ENCODE measurements around the gene CCDC15.

CCDC15 gene

GRCh38 chr11:125056931-125057692 lies 103.1 kb downstream of the CCDC15 start:
- no peaks in the 10 kb centered on the region for H3K9me3 ChIP-seq
- no peaks in the 10 kb centered on the region for H3K36me3 ChIP-seq
- peaks cover 33% of the 10 kb centered on the region for H3K27me3 ChIP-seq
- no peak for TF ChIP-seq CTCF (IDR thresholded peaks at IDR 0.05)
- H3K4me1 ChIP-seq (ENCODE audit: control insufficient read depth in 1 of 2, insufficient read depth in 1 of 2, low read depth in 1 of 2, low read length in 1 of 2), result no peaks in the 10 kb centered on the region
- H3K27ac ChIP-seq, result no peak overlapping the region
- no peak overlapping the region for H3K4me3 ChIP-seq (ENCODE audit: low read depth in 1 of 2, low read length in 1 of 2)

- Histone ChIP-seq H3K36me3 (no peaks in the 10 kb centered on the region), H3K9me3 (no peaks in the 10 kb centered on the region), H3K27ac (no peak overlapping the region), H3K27me3 (peaks cover 38% of the 10 kb centered on the region), H3K4me3 (ENCODE audit: low read depth in 1 of 2, low read length in 1 of 2) (no peak overlapping the region), H3K4me1 (ENCODE audit: control insufficient read depth in 1 of 2, insufficient read depth in 1 of 2, low read depth in 1 of 2, low read length in 1 of 2) (no peaks in the 10 kb centered on the region)
- TF ChIP-seq CTCF (IDR thresholded peaks at IDR 0.05), result no peak
Measured at GRCh38 chr11:125057693-125058016, 103.7 kb downstream of the CCDC15 start.

- Histone ChIP-seq H3K4me3 (ENCODE audit: low read depth in 1 of 2, low read length in 1 of 2) (no peak overlapping the region), H3K27me3 (peaks cover 74% of the 10 kb centered on the region), H3K4me1 (ENCODE audit: control insufficient read depth in 1 of 2, insufficient read depth in 1 of 2, low read depth in 1 of 2, low read length in 1 of 2) (peaks cover 3 to 8% of the 10 kb centered on the region in 2 experiments), H3K9me3 (no peaks in the 10 kb centered on the region), H3K27ac (no peak overlapping the region), H3K36me3 (no peaks in the 10 kb centered on the region)
- TF ChIP-seq CTCF (IDR thresholded peaks at IDR 0.05), result no peak
Measured at GRCh38 chr11:125061281-125061680, 107.3 kb downstream of the CCDC15 start.

- H3K27ac ChIP-seq, result peak overlapping the region; percentile 75
Measured at GRCh38 chr11:125062218-125062930, 108.4 kb downstream of the CCDC15 start.

GRCh38 chr11:125062931-125063428 lies 109.0 kb downstream of the CCDC15 start, which contains the start of gene SLC37A2:
TSS of gene SLC37A2 (plus strand) at chr11:125063305. CDS start at chr11:125063368, 63 bp downstream.
- peaks cover 3 to 8% of the 10 kb centered on the region in 2 experiments for H3K4me1 ChIP-seq (ENCODE audit: control insufficient read depth in 1 of 2, insufficient read depth in 1 of 2, low read depth in 1 of 2, low read length in 1 of 2)
- peaks cover 77% of the 10 kb centered on the region for H3K27me3 ChIP-seq
- H3K4me3 ChIP-seq (ENCODE audit: low read depth in 1 of 2, low read length in 1 of 2), result peak within 1 kb of the TSS; percentile 56 to 65
- no peaks in the 10 kb centered on the region for H3K9me3 ChIP-seq
- H3K27ac ChIP-seq, result peak within 1 kb of the TSS; percentile 75
- no peaks in the 10 kb centered on the region for H3K36me3 ChIP-seq
- TF ChIP-seq CTCF (IDR thresholded peaks at IDR 0.05), result peak; percentile 56

More at GRCh38 chr11:125062218-125062930, 108.4 kb downstream of the CCDC15 start:
- Histone ChIP-seq H3K27me3 (peaks cover 81% of the 10 kb centered on the region), H3K9me3 (no peaks in the 10 kb centered on the region), H3K4me3 (ENCODE audit: low read depth in 1 of 2, low read length in 1 of 2) (peak overlapping the region; percentile 56 to 65), H3K4me1 (ENCODE audit: control insufficient read depth in 1 of 2, insufficient read depth in 1 of 2, low read depth in 1 of 2, low read length in 1 of 2) (peaks cover 3 to 8% of the 10 kb centered on the region in 2 experiments), H3K36me3 (no peaks in the 10 kb centered on the region)
- TF ChIP-seq CTCF (IDR thresholded peaks at IDR 0.05), result no peak
